ENCODE results near the gene REPIN1. TPM values are rescaled to one million over a fixed set of nuclear protein-coding genes. Genes with fewer than 3 reads are reported as not detected.
"Not testable (repeated sequence)": the region's sequence is repeated elsewhere in the genome, so short reads cannot be mapped to it uniquely, and the experiment has no call there.

Gene REPIN1
- total RNA-seq, 2 experiments from 2014 or later = 53.4 to 57.5 TPM

DNA sequence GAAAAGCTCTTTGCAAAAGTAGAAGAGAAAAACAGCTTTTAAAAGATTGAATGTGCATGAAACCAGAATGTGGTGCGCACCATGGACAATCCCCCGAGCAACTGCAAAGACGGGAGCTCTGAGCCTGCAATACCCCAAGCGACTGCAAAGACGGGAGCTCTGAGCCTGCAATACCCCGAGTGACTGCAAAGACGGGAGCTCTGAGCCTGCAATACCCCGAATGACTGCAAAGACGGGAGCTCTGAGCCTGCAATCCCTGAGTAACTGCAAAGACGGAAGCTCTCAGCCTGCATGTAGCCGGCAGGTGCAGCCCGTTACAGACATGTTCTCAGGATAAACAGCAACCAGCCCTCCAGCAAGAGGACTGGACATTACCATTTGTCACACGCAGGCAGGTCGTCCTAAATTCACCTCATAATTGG, 16.7 kb downstream of the REPIN1 start:
- POLR2A ChIA-PET = interaction anchor here (0.7 kb wide), 1 partner anchor 16 kb away, joined by 3 read pairs; no protein-coding TSS in a partner anchor
- no peaks in the 10 kb centered on the region for H3K9me3 Mint-ChIP-seq
- ATAC-seq (ENCODE audit: low read depth) = no peak
- peaks cover 3% of the 10 kb centered on the region for H3K36me3 Mint-ChIP-seq
- H3K4me1 Mint-ChIP-seq = peaks cover 16% of the 10 kb centered on the region
- DNase-seq = no peak
- no peak overlapping the region for H3K4me3 Mint-ChIP-seq
- no peaks in the 10 kb centered on the region for H3K27me3 Mint-ChIP-seq
- H3K27ac Mint-ChIP-seq = no peak overlapping the region

DNA sequence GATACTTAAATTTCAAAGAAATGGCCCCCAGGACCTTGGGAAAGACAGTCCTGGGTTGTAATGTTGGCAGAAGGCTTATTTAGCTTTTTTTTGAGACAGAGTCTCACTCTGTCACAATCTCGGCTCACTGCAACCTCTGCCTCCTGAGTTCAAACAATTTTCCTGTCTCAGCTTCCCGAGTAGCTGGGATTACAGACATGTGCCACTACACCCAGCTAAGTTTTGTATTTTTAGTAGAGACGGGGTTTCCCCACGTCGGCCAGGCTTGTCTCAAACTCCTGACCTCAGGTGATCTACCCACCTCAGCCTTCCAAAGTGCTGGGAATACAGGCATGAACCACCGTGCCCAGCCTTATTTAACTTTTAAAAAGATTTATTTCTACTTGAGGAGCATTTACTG, 17.3 kb downstream of the REPIN1 start:
- H3K9me3 Mint-ChIP-seq; H3K36me3 Mint-ChIP-seq; H3K27me3 Mint-ChIP-seq; ATAC-seq (ENCODE audit: low read depth); H3K4me3 Mint-ChIP-seq; H3K27ac Mint-ChIP-seq; DNase-seq: not testable (repeated sequence)
- H3K4me1 Mint-ChIP-seq = peaks cover 11% of the 10 kb centered on the region
- POLR2A ChIA-PET = interaction anchor here (0.7 kb wide), 1 partner anchor 16 kb away, joined by 3 read pairs; no protein-coding TSS in a partner anchor

DNA sequence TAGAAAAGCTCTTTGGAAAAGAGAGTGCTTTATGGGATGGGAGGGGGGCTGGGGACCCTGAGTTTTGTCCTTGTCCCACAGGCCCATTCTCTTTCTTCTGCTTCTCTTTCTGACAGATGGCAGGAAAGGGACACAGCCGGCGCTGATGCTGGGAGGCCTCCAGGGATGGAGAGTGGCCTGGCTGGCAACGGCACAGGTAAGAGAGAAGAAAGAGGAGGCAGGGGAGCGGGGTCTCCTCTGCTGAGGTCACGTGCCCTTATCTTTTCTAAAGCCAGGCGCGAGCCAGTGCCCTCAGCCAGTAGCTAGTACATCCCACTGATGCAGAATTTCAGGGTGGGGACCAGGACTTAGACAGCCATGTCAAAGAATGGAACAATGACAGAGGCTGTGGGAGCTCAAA, 19.7 kb downstream of the REPIN1 start:
- POLR2A ChIA-PET = interaction anchor here (1.1 to 1.2 kb wide), 2 partner anchors 10 to 18 kb away, joined by 3 read pairs; no protein-coding TSS in a partner anchor
- ATAC-seq (ENCODE audit: low read depth) (no peak), DNase-seq (no peak)
- H3K4me3 Mint-ChIP-seq = no peak overlapping the region
- no peak overlapping the region for H3K27ac Mint-ChIP-seq
- peaks cover 7% of the 10 kb centered on the region for H3K36me3 Mint-ChIP-seq
- H3K27me3 Mint-ChIP-seq = no peaks in the 10 kb centered on the region
- peaks cover 5% of the 10 kb centered on the region for H3K4me1 Mint-ChIP-seq
- no peaks in the 10 kb centered on the region for H3K9me3 Mint-ChIP-seq

DNA sequence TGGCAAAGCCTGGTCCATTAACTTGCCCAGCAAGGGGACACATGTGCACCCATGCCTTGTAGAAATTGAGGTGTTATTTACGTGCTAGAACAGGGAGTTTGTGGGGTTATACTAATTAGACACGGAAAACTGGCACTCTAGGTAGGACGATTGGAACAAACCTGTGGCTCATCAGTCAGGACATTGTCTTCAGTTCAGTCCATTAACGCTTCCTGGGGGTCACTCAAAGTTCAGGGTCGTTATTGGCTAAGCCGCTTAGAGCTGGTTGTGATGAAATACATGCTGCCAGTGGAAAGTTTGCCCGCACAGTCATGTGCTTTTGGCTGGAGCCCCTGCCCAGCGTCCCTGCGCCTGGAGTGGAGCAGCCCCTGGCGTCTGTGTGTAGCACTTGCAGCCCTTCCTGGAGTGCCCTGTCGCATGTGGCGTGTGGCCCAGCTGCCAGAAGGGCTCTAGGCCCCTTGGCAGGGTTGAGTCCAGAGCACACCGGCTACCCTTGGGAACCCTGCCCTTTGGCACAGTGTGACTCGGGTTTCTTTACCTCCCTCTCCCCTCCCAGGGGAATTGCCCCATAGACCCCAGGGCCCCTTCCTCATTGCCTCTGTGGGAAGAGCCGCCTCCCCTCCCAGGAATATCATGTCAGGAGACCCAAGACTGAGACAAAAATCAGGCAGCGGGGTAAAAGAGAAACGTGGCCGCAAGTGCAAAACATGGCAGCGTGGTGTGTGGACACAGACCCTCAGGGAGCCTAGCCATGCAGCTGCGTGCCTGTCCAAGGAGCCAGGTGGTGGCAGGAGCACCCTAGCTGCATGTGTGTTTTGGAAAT, 20.3 kb downstream of the REPIN1 start:
- Mint-ChIP-seq H3K27ac (no peak overlapping the region), H3K4me1 (peaks cover 5% of the 10 kb centered on the region), H3K4me3 (no peak overlapping the region), H3K9me3 (no peaks in the 10 kb centered on the region), H3K36me3 (peaks cover 7% of the 10 kb centered on the region), H3K27me3 (no peaks in the 10 kb centered on the region)
- POLR2A ChIA-PET = interaction anchor here (1.1 to 1.2 kb wide), 3 partner anchors 11 to 18 kb away, joined by 3 read pairs; no protein-coding TSS in a partner anchor
- DNase-seq (no peak), ATAC-seq (ENCODE audit: low read depth) (no peak)

DNA sequence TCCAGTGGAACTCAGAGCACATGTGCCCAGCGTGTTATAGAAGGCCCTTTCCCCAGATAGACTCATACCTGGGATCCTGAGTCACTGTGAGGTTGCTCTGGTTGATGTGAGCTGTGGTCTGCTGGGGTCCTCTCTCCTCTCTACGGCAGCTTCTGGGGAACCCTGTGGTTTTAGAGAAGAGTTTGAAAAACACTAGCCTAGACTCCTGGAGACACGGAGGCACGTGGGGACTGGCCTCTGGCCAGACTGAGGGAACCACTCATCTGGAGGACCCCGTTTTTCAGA, 20.9 kb downstream of the REPIN1 start:
- POLR2A ChIA-PET = interaction anchor here (1.1 kb wide), 1 partner anchor 15 kb away, joined by 3 read pairs; no protein-coding TSS in a partner anchor
- Mint-ChIP-seq H3K4me1 (peaks cover 5% of the 10 kb centered on the region), H3K27ac (no peak overlapping the region), H3K36me3 (peaks cover 7% of the 10 kb centered on the region), H3K27me3 (no peaks in the 10 kb centered on the region), H3K4me3 (no peak overlapping the region), H3K9me3 (no peaks in the 10 kb centered on the region)
- no peak for DNase-seq
- ATAC-seq (ENCODE audit: low read depth) = no peak

DNA sequence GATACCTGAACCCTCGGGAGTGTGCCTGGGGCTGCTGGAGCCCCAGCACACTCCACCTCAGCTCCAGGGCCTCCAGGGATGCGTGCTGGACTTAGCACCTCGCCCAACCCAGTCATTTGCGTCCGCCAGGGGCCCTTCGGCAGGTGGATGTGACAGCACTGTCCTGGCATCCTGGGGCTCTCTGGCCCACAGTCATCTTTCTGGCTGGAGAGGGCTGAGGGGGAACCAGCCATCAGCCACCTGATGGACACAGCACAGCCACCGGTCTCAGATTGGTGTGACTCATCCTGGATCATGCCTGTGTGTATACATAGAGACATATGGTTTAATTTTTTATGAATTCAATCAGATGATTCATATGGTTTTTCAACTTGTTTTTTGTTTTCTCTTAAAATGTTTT, 21.6 kb downstream of the REPIN1 start:
- ATAC-seq (ENCODE audit: low read depth) (no peak), DNase-seq (no peak)
- H3K36me3 Mint-ChIP-seq = peaks cover 7% of the 10 kb centered on the region
- H3K27ac Mint-ChIP-seq = no peak overlapping the region
- no peaks in the 10 kb centered on the region for H3K27me3 Mint-ChIP-seq
- POLR2A ChIA-PET = no interaction called here
- H3K4me1 Mint-ChIP-seq = peaks cover 4% of the 10 kb centered on the region
- H3K4me3 Mint-ChIP-seq = no peak overlapping the region
- no peaks in the 10 kb centered on the region for H3K9me3 Mint-ChIP-seq

DNA sequence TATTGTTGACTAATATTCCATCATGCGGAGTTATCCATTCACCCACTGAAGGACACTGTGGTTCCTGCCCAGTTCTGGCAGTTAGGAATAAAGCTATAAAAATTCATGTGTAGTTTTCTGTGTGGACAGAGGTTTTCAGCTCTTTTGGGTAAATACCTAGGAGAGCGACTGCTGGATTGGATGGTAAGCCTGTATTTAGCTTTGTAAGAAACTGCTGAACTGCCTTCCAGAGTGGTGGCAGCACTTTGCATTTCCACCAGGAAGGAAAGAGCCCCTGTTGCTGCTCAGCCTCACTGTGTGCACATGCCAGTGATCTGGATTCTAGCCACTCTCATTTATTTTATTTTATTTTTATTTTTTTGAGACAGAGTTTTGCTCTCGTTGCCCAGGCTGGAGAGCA, 24.7 kb downstream of the REPIN1 start:
- ATAC-seq (ENCODE audit: low read depth) = no peak
- POLR2A ChIA-PET = interaction anchor here (1.4 kb wide), 1 partner anchor 11 kb away, joined by 4 read pairs; no protein-coding TSS in a partner anchor
- H3K4me3 Mint-ChIP-seq = no peak overlapping the region
- no peak for DNase-seq
- H3K27me3 Mint-ChIP-seq = no peaks in the 10 kb centered on the region
- peaks cover 4% of the 10 kb centered on the region for H3K36me3 Mint-ChIP-seq
- H3K27ac Mint-ChIP-seq = no peak overlapping the region
- H3K4me1 Mint-ChIP-seq = peaks cover 3% of the 10 kb centered on the region
- no peaks in the 10 kb centered on the region for H3K9me3 Mint-ChIP-seq

DNA sequence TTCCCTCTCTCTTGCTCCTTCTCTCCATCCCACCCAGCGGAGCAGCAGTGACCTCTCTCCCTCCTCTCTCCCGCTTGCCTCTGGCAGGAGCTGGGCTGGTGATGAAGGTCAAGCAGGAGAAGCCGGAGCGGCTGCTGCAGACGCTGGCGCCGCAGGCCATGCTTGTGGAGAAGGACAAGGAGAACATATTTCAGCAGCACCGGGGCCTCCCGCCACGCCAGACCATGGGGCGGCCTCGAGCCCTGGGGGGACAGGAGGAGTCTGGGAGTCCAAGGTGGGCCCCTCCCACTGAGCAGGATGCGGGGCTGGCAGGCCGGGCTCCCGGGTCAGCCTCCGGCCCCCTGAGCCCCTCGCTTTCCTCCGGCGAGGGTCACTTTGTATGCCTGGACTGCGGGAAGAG, 27.8 kb downstream of the REPIN1 start:
- H3K36me3 Mint-ChIP-seq = no peaks in the 10 kb centered on the region
- peaks cover 10% of the 10 kb centered on the region for H3K4me1 Mint-ChIP-seq
- H3K27me3 Mint-ChIP-seq = no peaks in the 10 kb centered on the region
- H3K4me3 Mint-ChIP-seq = no peak overlapping the region
- no peak overlapping the region for H3K27ac Mint-ChIP-seq
- H3K9me3 Mint-ChIP-seq = no peaks in the 10 kb centered on the region
- POLR2A ChIA-PET = interaction anchor here (1.0 kb wide), 1 partner anchor 10 kb away, joined by 3 read pairs; no protein-coding TSS in a partner anchor
- ATAC-seq (ENCODE audit: low read depth) (no peak), DNase-seq (no peak)

DNA sequence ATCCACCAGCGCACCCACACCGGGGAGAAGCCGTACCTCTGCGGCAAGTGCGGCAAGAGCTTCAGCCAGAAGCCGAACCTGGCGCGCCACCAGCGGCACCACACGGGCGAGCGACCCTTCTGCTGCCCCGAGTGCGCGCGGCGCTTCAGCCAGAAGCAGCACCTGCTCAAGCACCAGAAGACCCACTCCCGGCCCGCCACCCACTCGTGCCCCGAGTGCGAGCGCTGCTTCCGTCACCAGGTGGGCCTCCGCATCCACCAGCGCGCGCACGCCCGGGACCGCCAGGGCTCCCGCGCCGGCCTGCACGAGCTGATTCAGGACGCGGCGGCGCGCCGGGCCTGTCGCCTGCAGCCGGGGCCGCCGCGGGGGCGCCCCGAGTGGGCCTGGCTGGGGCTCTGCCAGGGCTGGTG, 28.2 kb downstream of the REPIN1 start:
- no peak for ATAC-seq (ENCODE audit: low read depth)
- POLR2A ChIA-PET = interaction anchor here (1.0 kb wide), 1 partner anchor 10 kb away, joined by 3 read pairs; no protein-coding TSS in a partner anchor
- no peaks in the 10 kb centered on the region for H3K9me3 Mint-ChIP-seq
- no peak overlapping the region for H3K4me3 Mint-ChIP-seq
- peaks cover 10% of the 10 kb centered on the region for H3K4me1 Mint-ChIP-seq
- no peak overlapping the region for H3K27ac Mint-ChIP-seq
- no peaks in the 10 kb centered on the region for H3K36me3 Mint-ChIP-seq
- no peak for DNase-seq
- no peaks in the 10 kb centered on the region for H3K27me3 Mint-ChIP-seq

DNA sequence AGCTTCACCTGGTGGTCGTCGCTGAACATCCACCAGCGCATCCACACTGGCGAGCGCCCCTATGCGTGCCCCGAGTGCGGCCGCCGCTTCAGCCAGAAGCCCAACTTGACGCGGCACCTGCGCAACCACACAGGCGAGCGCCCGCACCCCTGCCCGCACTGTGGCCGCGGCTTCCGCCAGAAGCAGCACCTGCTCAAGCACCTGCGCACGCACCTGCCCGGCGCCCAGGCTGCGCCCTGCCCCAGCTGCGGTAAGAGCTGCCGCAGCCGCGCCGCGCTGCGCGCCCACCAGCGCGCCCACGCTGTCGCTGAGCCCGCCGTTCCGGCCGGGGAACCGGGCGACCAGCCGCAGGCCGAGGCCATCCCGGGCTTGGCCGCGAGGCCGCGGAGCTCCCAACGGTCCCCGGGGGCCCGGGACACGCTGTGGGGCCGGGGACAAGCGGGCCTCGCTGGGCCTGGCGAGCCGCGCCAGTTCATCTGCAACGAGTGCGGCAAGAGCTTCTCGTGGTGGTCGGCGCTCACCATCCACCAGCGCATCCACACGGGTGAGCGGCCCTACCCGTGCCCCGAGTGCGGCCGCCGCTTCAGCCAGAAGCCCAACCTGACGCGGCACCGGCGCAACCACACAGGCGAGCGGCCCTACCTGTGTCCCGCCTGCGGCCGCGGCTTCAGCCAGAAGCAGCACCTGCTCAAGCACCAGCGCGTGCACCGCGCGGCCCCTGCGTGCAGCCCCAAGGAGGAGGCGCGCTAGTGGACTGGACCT, 28.9 kb downstream of the REPIN1 start:
- H3K4me1 Mint-ChIP-seq = peaks cover 10% of the 10 kb centered on the region
- ATAC-seq (ENCODE audit: low read depth) (no peak), DNase-seq (no peak)
- no peak overlapping the region for H3K27ac Mint-ChIP-seq
- H3K4me3 Mint-ChIP-seq = no peak overlapping the region
- no peaks in the 10 kb centered on the region for H3K27me3 Mint-ChIP-seq
- POLR2A ChIA-PET = no interaction called here
- H3K9me3 Mint-ChIP-seq = no peaks in the 10 kb centered on the region
- no peaks in the 10 kb centered on the region for H3K36me3 Mint-ChIP-seq

DNA sequence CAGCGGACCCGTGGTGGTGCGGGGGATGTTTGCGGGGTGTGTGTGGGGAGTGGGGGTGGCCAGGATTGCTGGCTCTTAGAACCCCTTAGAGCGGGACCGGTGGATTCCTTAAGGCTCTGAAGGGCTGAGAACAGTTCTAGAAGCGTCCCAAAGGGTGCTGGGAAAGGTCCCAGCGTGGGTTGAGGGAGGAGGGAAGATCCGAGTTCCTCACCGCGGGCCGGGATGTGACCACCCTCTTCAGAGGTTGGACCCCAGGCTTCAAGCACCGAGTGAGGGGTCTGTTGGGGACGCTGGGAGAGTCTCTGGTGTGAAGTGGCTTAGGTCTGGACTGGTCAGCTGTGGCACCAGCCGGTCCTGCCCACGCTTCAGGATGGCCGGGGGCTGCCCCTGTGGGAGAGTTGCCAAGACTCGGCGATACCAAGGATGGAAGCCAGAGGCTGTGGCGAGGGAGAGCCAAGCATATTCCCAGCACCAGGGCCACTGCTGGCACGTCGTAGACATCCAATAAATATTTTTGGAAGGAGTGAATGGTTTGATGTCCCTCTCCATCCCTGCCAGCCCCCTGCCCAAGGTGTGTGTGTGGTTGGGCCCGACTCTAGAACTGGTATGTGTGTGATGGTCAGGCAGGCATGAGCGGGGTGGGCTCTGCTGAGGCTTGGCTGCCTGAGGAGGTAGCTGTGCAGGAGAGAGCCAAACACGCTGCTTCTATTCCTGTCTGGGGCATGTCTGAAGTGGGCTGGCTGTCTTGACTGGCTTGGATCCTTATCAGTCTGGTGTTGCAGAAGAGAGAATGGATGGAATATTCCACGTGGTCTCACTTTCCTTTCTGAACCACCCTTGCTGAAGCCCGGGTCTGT, 29.7 kb downstream of the REPIN1 start:
- no peak for ATAC-seq (ENCODE audit: low read depth)
- no peaks in the 10 kb centered on the region for H3K9me3 Mint-ChIP-seq
- H3K27me3 Mint-ChIP-seq = no peaks in the 10 kb centered on the region
- H3K36me3 Mint-ChIP-seq = no peaks in the 10 kb centered on the region
- no peak overlapping the region for H3K27ac Mint-ChIP-seq
- peaks cover 12% of the 10 kb centered on the region for H3K4me1 Mint-ChIP-seq
- DNase-seq = no peak
- H3K4me3 Mint-ChIP-seq = no peak overlapping the region
- POLR2A ChIA-PET = no interaction called here

DNA sequence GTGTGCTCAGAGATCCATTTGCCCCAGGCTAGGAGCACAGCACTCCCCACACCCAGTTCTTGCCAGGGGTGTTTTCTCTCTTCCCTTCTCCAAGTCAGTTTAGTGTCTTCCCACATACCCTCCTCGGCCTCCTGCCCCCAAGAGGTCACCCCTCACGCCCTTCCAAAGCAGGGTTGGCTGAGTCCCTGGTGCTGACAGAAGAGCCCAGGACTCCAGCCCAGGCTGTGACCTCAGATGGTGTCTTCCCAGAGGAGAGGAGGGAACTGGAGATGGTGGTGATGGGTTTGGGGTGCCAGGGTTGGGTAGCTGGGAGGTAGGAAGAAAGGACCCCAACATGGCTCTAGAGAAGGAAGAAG, 30.3 kb downstream of the REPIN1 start:
- Mint-ChIP-seq H3K4me3 (no peak overlapping the region), H3K27me3 (no peaks in the 10 kb centered on the region), H3K36me3 (no peaks in the 10 kb centered on the region), H3K9me3 (no peaks in the 10 kb centered on the region), H3K27ac (no peak overlapping the region), H3K4me1 (peaks cover 14% of the 10 kb centered on the region)
- POLR2A ChIA-PET = no interaction called here
- DNase-seq (no peak), ATAC-seq (ENCODE audit: low read depth) (no peak)

DNA sequence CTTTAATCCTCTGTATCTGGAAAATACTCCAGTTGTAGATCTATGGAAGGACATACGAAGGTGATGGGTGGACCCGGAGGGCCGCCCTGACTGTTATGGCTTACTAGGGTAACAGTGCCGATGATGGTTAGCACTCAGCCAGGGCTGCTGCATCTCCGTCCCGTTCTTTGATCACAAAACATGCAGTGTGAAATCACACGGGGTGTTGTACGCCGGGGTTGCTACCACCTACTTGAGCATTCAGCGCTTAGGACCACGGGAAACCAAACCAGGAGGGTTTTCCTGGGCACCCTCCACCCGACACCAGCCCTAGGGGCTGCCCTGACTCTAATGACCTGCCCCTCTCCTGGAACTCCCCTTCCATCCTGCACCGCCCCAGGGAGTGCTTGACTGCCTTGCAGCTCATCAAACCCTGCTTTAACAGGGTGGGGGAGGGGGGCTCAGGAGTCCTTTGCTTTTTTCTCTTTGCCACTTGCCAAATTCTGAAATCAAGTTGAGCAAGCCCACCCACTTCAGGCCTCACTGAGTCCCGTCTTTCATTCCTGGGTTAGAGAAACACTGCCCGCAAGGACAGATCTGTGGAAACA, 30.9 kb downstream of the REPIN1 start:
- POLR2A ChIA-PET = no interaction called here
- ATAC-seq (ENCODE audit: low read depth) (no peak), DNase-seq (no peak)
- Mint-ChIP-seq H3K9me3 (no peaks in the 10 kb centered on the region), H3K27ac (no peak overlapping the region), H3K4me3 (no peak overlapping the region), H3K36me3 (no peaks in the 10 kb centered on the region), H3K27me3 (no peaks in the 10 kb centered on the region), H3K4me1 (peaks cover 18% of the 10 kb centered on the region)

Data from activated naive CD8-positive, alpha-beta T cell treated with anti-CD3 and anti-CD28 coated beads, Interleukin-2, amount 10 ng/mL, durations not matched to agents 7 days and 5 days (primary cell).